Upper lobe of left lung (tissue), 6 donors: ENCODE measurements around the gene CRYBA4. TPM values are rescaled to one million over a fixed set of nuclear protein-coding genes. Genes with fewer than 3 reads are reported as not detected.

Experiments used
- ATAC-seq, 2 donors: fragments of 200-7000 bp; cut with Tn5 transposase; one replicate each; pipeline ENCODE4 v1.9.1; 2022; ENCODE audit warnings: mild to moderate bottlenecking in 2 of 2, moderate library complexity in 2 of 2; ENCODE audit not compliant: low FRiP score in 2 of 2
- DNase-seq, 2 donors: peaks; one replicate each; pipeline ENCODE4 v3.0.0-alpha.2; 2019 to 2020
- H3K27ac ChIP-seq, 4 donors: fragments of 200-600 bp; sonication (generic); one replicate each; pipeline ENCODE4 v1.5.1; 2016 to 2019
- H3K27me3 ChIP-seq, 4 donors: fragments of 200-600 bp; sonication (generic); one replicate each; pipeline ENCODE4 v1.5.1; 2017 to 2019
- H3K36me3 ChIP-seq, 4 donors: fragments of 200-600 bp; sonication (generic); one replicate each; pipeline ENCODE4 v1.5.1; 2016 to 2019
- H3K4me1 ChIP-seq, 4 donors: fragments of 200-600 bp; sonication (generic); one replicate each; pipeline ENCODE4 v1.5.1; 2018 to 2019
- H3K4me3 ChIP-seq, 4 donors: fragments of 200-600 bp; sonication (generic); one replicate each; pipeline ENCODE4 v1.5.1; 2017 to 2019; ENCODE audit warnings: mild to moderate bottlenecking in 2 of 4, moderate library complexity in 1 of 4
- H3K9me3 ChIP-seq, 4 donors: fragments of 200-600 bp; sonication (generic); one replicate each; pipeline ENCODE4 v1.5.1; 2018 to 2019
- CTCF ChIP-seq, 6 experiments: fragments of 450-650 bp in 4 of 6; fragments of 200-600 bp in 2 of 6; sonication (generic) in 2 of 6; IDR thresholded peaks; one replicate each; pipeline ENCODE4 v1.5.1; 2016 to 2019; ENCODE audit warnings: antibody characterized with exemption in 6 of 6
- EP300 ChIP-seq, 4 donors: sonication (generic); formaldehyde crosslinking; IDR thresholded peaks; one replicate each; pipeline ENCODE4 v1.5.1; 2017; ENCODE audit warnings: antibody characterized with exemption in 4 of 4, control low read depth in 2 of 4
- POLR2A ChIP-seq, 4 donors: fragments of 450-650 bp; IDR thresholded peaks; one replicate each; pipeline ENCODE4 v1.5.1; 2016 to 2017; ENCODE audit warnings: antibody characterized with exemption in 4 of 4, mild to moderate bottlenecking in 2 of 4
- POLR2AphosphoS5 ChIP-seq, 2 donors: sonication (generic); formaldehyde crosslinking; IDR thresholded peaks; one replicate each; pipeline ENCODE4 v1.5.1; 2017; ENCODE audit warnings: antibody characterized with exemption in 2 of 2
- WGBS, 2 donors: methylation state at CpG; one replicate each; pipeline ENCODE4 v1.1.5; 2017 to 2018; 5-methylcytosine and 5-hydroxymethylcytosine counted together
- total RNA-seq, 6 donors: library from RNA; depleted of rRNA in 4 of 6; stranded (reverse); fragments of >200 nt in 4 of 6; gene quantifications; one replicate each; pipeline versions ENCODE4 v1.1.0 to v1.2.1, GENCODE V29; 2016 to 2021
- donor health status: DM: no; HTN: no; CAD: no; lungs with moderate emphysema.
- donor health status: DM: no; HTN: yes; CAD: no; lungs with severe emphysema.

The CRYBA4 gene
- total RNA-seq, 6 donors from 2014 or later = not detected

GRCh38 chr22:26577081-26577480 lies 44.7 kb upstream of the CRYBA4 start:
- TF ChIP-seq CTCF (IDR thresholded peaks at IDR 0.05) = no peak
- TF ChIP-seq EP300 (IDR thresholded peaks at IDR 0.05) = no peak
- TF ChIP-seq POLR2AphosphoS5 (IDR thresholded peaks at IDR 0.05) = no peak
- no peak overlapping the region for H3K4me3 ChIP-seq
- ATAC-seq (no peak), DNase-seq (no peak)
- H3K27ac ChIP-seq = no peak overlapping the region
- H3K9me3 ChIP-seq = no peaks in the 10 kb centered on the region
- WGBS, 2 donors = 70 to 86% methylated on average over 7 of the region's 7 CpGs
- H3K36me3 ChIP-seq = peaks cover 0 to 8% (median 2%) of the 10 kb centered on the region in 4 donors
- no peaks in the 10 kb centered on the region for H3K27me3 ChIP-seq
- H3K4me1 ChIP-seq = peaks cover 57 to 76% (median 60%) of the 10 kb centered on the region in 4 donors

- peaks cover 36 to 58% (median 41%) of the 10 kb centered on the region in 4 donors for H3K4me1 ChIP-seq
- peak; percentile 44 to 64 for ATAC-seq
- DNase-seq = peak in 1 of 2 donors; percentile 47
- peak overlapping the region; percentile 17 to 76 (median 63) for H3K27ac ChIP-seq
- H3K36me3 ChIP-seq = peaks cover 0 to 15% (median 6%) of the 10 kb centered on the region in 4 donors
- whole genome bisulfite sequencing, 2 donors = 35 to 39% methylated on average over 9 to 10 of the region's 10 CpGs
- H3K4me3 ChIP-seq = no peak overlapping the region
- no peaks in the 10 kb centered on the region for H3K9me3 ChIP-seq
- no peaks in the 10 kb centered on the region for H3K27me3 ChIP-seq
- TF ChIP-seq EP300 (IDR thresholded peaks at IDR 0.05) = no peak
- no peak for TF ChIP-seq POLR2A (IDR thresholded peaks at IDR 0.05)
- no peak for TF ChIP-seq POLR2AphosphoS5 (IDR thresholded peaks at IDR 0.05)
- TF ChIP-seq CTCF (IDR thresholded peaks at IDR 0.05) = no peak
Observed at GRCh38 chr22:26579331-26579886, 42.4 kb upstream of the CRYBA4 start.

- no peak for DNase-seq
- Histone ChIP-seq H3K9me3 (no peaks in the 10 kb centered on the region), H3K27ac (peak overlapping the region; percentile 17 to 76 (median 63)), H3K36me3 (peaks cover 0 to 15% (median 6%) of the 10 kb centered on the region in 4 donors), H3K4me1 (peaks cover 36 to 58% (median 40%) of the 10 kb centered on the region in 4 donors), H3K27me3 (no peaks in the 10 kb centered on the region), H3K4me3 (no peak overlapping the region)
- TF ChIP-seq POLR2AphosphoS5 (IDR thresholded peaks at IDR 0.05) (no peak), POLR2A (IDR thresholded peaks at IDR 0.05) (no peak), EP300 (IDR thresholded peaks at IDR 0.05) (no peak), CTCF (IDR thresholded peaks at IDR 0.05) (no peak)
- 74 to 78% methylated on average over 13 of the region's 13 CpGs for WGBS, 2 donors
- ATAC-seq = no peak
Observed at GRCh38 chr22:26580240-26580962, 41.4 kb upstream of the CRYBA4 start.

GRCh38 chr22:26581026-26581425 lies 40.7 kb upstream of the CRYBA4 start:
- Histone ChIP-seq H3K4me3 (no peak overlapping the region), H3K4me1 (peaks cover 37 to 58% (median 39%) of the 10 kb centered on the region in 4 donors), H3K27me3 (no peaks in the 10 kb centered on the region), H3K36me3 (peaks cover 0 to 15% (median 6%) of the 10 kb centered on the region in 4 donors), H3K27ac (peak overlapping the region in 2 of 4 donors; percentile 22 to 38), H3K9me3 (no peaks in the 10 kb centered on the region)
- TF ChIP-seq POLR2AphosphoS5 (IDR thresholded peaks at IDR 0.05) = no peak
- no peak for TF ChIP-seq POLR2A (IDR thresholded peaks at IDR 0.05)
- ATAC-seq = no peak
- 32 to 38% methylated on average over 1 of the region's 1 CpG for WGBS, 2 donors
- no peak for DNase-seq

- no peaks in the 10 kb centered on the region for H3K9me3 ChIP-seq
- DNase-seq = no peak
- peaks cover 32 to 58% (median 36%) of the 10 kb centered on the region in 4 donors for H3K4me1 ChIP-seq
- H3K36me3 ChIP-seq = peaks cover 0 to 15% (median 6%) of the 10 kb centered on the region in 4 donors
- peak overlapping the region in 1 of 4 donors; percentile 22 for H3K27ac ChIP-seq
- H3K27me3 ChIP-seq = no peaks in the 10 kb centered on the region
- 91 to 96% methylated on average over 8 of the region's 8 CpGs for WGBS, 2 donors
- no peak for ATAC-seq
- TF ChIP-seq EP300 (IDR thresholded peaks at IDR 0.05) (no peak), POLR2A (IDR thresholded peaks at IDR 0.05) (no peak), CTCF (IDR thresholded peaks at IDR 0.05) (no peak), POLR2AphosphoS5 (IDR thresholded peaks at IDR 0.05) (no peak)
- no peak overlapping the region for H3K4me3 ChIP-seq
Observed at GRCh38 chr22:26581633-26582168, 40.1 kb upstream of the CRYBA4 start.
